Upper lobe of left lung (tissue), 6 donors: Measurements from ENCODE around the gene BARX1. TPM values are rescaled to one million over a fixed set of nuclear protein-coding genes. Genes with fewer than 3 reads are reported as not detected.

Experiments used
- ATAC-seq, 2 donors: fragments of 200-7000 bp; cut with Tn5 transposase; one replicate each; pipeline ENCODE4 v1.9.1; 2022; ENCODE audit warnings: mild to moderate bottlenecking in 2 of 2, moderate library complexity in 2 of 2; ENCODE audit not compliant: low FRiP score in 2 of 2
- DNase-seq, 2 donors: peaks; one replicate each; pipeline ENCODE4 v3.0.0-alpha.2; 2019 to 2020
- H3K27ac ChIP-seq, 4 donors: fragments of 200-600 bp; sonication (generic); one replicate each; pipeline ENCODE4 v1.5.1; 2016 to 2019
- H3K27me3 ChIP-seq, 4 donors: fragments of 200-600 bp; sonication (generic); one replicate each; pipeline ENCODE4 v1.5.1; 2017 to 2019
- H3K36me3 ChIP-seq, 4 donors: fragments of 200-600 bp; sonication (generic); one replicate each; pipeline ENCODE4 v1.5.1; 2016 to 2019
- H3K4me1 ChIP-seq, 4 donors: fragments of 200-600 bp; sonication (generic); one replicate each; pipeline ENCODE4 v1.5.1; 2018 to 2019
- H3K4me3 ChIP-seq, 4 donors: fragments of 200-600 bp; sonication (generic); one replicate each; pipeline ENCODE4 v1.5.1; 2017 to 2019; ENCODE audit warnings: mild to moderate bottlenecking in 2 of 4, moderate library complexity in 1 of 4
- H3K9me3 ChIP-seq, 4 donors: fragments of 200-600 bp; sonication (generic); one replicate each; pipeline ENCODE4 v1.5.1; 2018 to 2019
- CTCF ChIP-seq, 6 experiments: fragments of 450-650 bp in 4 of 6; fragments of 200-600 bp in 2 of 6; sonication (generic) in 2 of 6; IDR thresholded peaks; one replicate each; pipeline ENCODE4 v1.5.1; 2016 to 2019; ENCODE audit warnings: antibody characterized with exemption in 6 of 6
- EP300 ChIP-seq, 4 donors: sonication (generic); formaldehyde crosslinking; IDR thresholded peaks; one replicate each; pipeline ENCODE4 v1.5.1; 2017; ENCODE audit warnings: antibody characterized with exemption in 4 of 4, control low read depth in 2 of 4
- POLR2A ChIP-seq, 4 donors: fragments of 450-650 bp; IDR thresholded peaks; one replicate each; pipeline ENCODE4 v1.5.1; 2016 to 2017; ENCODE audit warnings: antibody characterized with exemption in 4 of 4, mild to moderate bottlenecking in 2 of 4
- POLR2AphosphoS5 ChIP-seq, 2 donors: sonication (generic); formaldehyde crosslinking; IDR thresholded peaks; one replicate each; pipeline ENCODE4 v1.5.1; 2017; ENCODE audit warnings: antibody characterized with exemption in 2 of 2
- WGBS, 2 donors: methylation state at CpG; one replicate each; pipeline ENCODE4 v1.1.5; 2017 to 2018; 5-methylcytosine and 5-hydroxymethylcytosine counted together
- total RNA-seq, 6 donors: library from RNA; depleted of rRNA in 4 of 6; stranded (reverse); fragments of >200 nt in 4 of 6; gene quantifications; one replicate each; pipeline versions ENCODE4 v1.1.0 to v1.2.1, GENCODE V29; 2016 to 2021
- donor health status: DM: no; HTN: no; CAD: no; lungs with moderate emphysema.
- donor health status: DM: no; HTN: yes; CAD: no; lungs with severe emphysema.

The BARX1 gene
- total RNA-seq, 6 donors from 2014 or later: not detected

GRCh38 chr9:93994545-93994944 is 39.4 kb upstream of the BARX1 start:
- TF ChIP-seq POLR2AphosphoS5 (IDR thresholded peaks at IDR 0.05) (no peak), EP300 (IDR thresholded peaks at IDR 0.05) (no peak), CTCF (IDR thresholded peaks at IDR 0.05) (no peak), POLR2A (IDR thresholded peaks at IDR 0.05) (no peak)
- WGBS, 2 donors: 49 to 50% methylated on average over 1 of the region's 1 CpG
- H3K36me3 ChIP-seq: no peaks in the 10 kb centered on the region
- H3K27ac ChIP-seq: no peak overlapping the region
- no peak overlapping the region for H3K4me3 ChIP-seq
- no peak for ATAC-seq
- no peak for DNase-seq
- peaks cover 4 to 11% (median 5%) of the 10 kb centered on the region in 4 donors for H3K9me3 ChIP-seq
- no peaks in the 10 kb centered on the region for H3K4me1 ChIP-seq
- no peaks in the 10 kb centered on the region for H3K27me3 ChIP-seq

GRCh38 chr9:93994132-93994531 is 39.0 kb upstream of the BARX1 start:
- H3K4me3 ChIP-seq: no peak overlapping the region
- H3K36me3 ChIP-seq: no peaks in the 10 kb centered on the region
- no peaks in the 10 kb centered on the region for H3K4me1 ChIP-seq
- H3K27ac ChIP-seq: no peak overlapping the region
- peaks cover 4 to 11% (median 5%) of the 10 kb centered on the region in 4 donors for H3K9me3 ChIP-seq
- WGBS, 2 donors: 51 to 56% methylated on average over 3 of the region's 3 CpGs
- no peak for ATAC-seq
- no peak for DNase-seq
- TF ChIP-seq CTCF (IDR thresholded peaks at IDR 0.05): no peak
- no peak for TF ChIP-seq POLR2AphosphoS5 (IDR thresholded peaks at IDR 0.05)
- no peak for TF ChIP-seq EP300 (IDR thresholded peaks at IDR 0.05)
- TF ChIP-seq POLR2A (IDR thresholded peaks at IDR 0.05): no peak
- H3K27me3 ChIP-seq: no peaks in the 10 kb centered on the region

- no peak for DNase-seq
- 92 to 94% methylated on average over 2 of the region's 2 CpGs for WGBS, 2 donors
- H3K27ac ChIP-seq: no peak overlapping the region
- H3K36me3 ChIP-seq: no peaks in the 10 kb centered on the region
- no peaks in the 10 kb centered on the region for H3K4me1 ChIP-seq
- no peak for ATAC-seq
- no peaks in the 10 kb centered on the region for H3K27me3 ChIP-seq
- TF ChIP-seq CTCF (IDR thresholded peaks at IDR 0.05): no peak
- no peak for TF ChIP-seq EP300 (IDR thresholded peaks at IDR 0.05)
- TF ChIP-seq POLR2AphosphoS5 (IDR thresholded peaks at IDR 0.05): no peak
- TF ChIP-seq POLR2A (IDR thresholded peaks at IDR 0.05): no peak
- H3K4me3 ChIP-seq: no peak overlapping the region
- H3K9me3 ChIP-seq: peaks cover 4 to 11% (median 5%) of the 10 kb centered on the region in 4 donors
These were observed 37.7 kb upstream of the BARX1 start for GRCh38 chr9:93992830-93993229.

- DNase-seq (no peak), ATAC-seq (no peak)
- Histone ChIP-seq H3K27me3 (no peaks in the 10 kb centered on the region), H3K27ac (no peak overlapping the region), H3K4me1 (no peaks in the 10 kb centered on the region), H3K4me3 (no peak overlapping the region), H3K36me3 (no peaks in the 10 kb centered on the region), H3K9me3 (peaks cover 4 to 19% (median 11%) of the 10 kb centered on the region in 4 donors)
- no peak for TF ChIP-seq EP300 (IDR thresholded peaks at IDR 0.05)
- no peak for TF ChIP-seq CTCF (IDR thresholded peaks at IDR 0.05)
- TF ChIP-seq POLR2AphosphoS5 (IDR thresholded peaks at IDR 0.05): no peak
- no peak for TF ChIP-seq POLR2A (IDR thresholded peaks at IDR 0.05)
These were observed 35.3 kb upstream of the BARX1 start for GRCh38 chr9:93990448-93990847.

GRCh38 chr9:93988056-93988455 is 32.9 kb upstream of the BARX1 start:
- no peak for DNase-seq

More at GRCh38 chr9:93988056-93988455, 32.9 kb upstream of the BARX1 start:
- ATAC-seq: no peak
- Histone ChIP-seq H3K27ac (no peak overlapping the region), H3K36me3 (no peaks in the 10 kb centered on the region), H3K4me3 (no peak overlapping the region), H3K9me3 (peaks cover 4 to 19% (median 11%) of the 10 kb centered on the region in 4 donors), H3K4me1 (no peaks in the 10 kb centered on the region), H3K27me3 (no peaks in the 10 kb centered on the region)
- WGBS, 2 donors: 66 to 67% methylated on average over 1 of the region's 1 CpG
- TF ChIP-seq POLR2A (IDR thresholded peaks at IDR 0.05) (no peak), POLR2AphosphoS5 (IDR thresholded peaks at IDR 0.05) (no peak), CTCF (IDR thresholded peaks at IDR 0.05) (no peak), EP300 (IDR thresholded peaks at IDR 0.05) (no peak)
